RWPE1 (cell line): ENCODE measurements around the gene CD300LD.

Source experiments
- CTCF ChIA-PET: fragments of 350-600 bp; sonication (Branson Sonifier 250); formaldehyde crosslinking; extraction: SDS; loops from one replicate; lab custom pipeline; 2021; lab: Yijun Ruan, JAX
- POLR2A ChIA-PET: fragments of 400-600 bp; formaldehyde crosslinking; extraction: SDS; loops from one replicate; lab custom pipeline; 2020; ENCODE audit warnings: antibody characterized with exemption; ENCODE audit not compliant: low non-redundant PET; lab: Yijun Ruan, JAX
- DNase-seq: peaks from one replicate; pipeline ENCODE4 v3.0.0; 2012; ENCODE audit warnings: low spot score
- H3K27ac ChIP-seq: fragments of 450-650 bp; 2 replicates; pipeline ENCODE4 v1.5.1; 2017
- TF ChIP-seq, protein P1 (sequence below): fragments of 450-650 bp; conservative IDR thresholded peaks from 2 replicates; pipeline ENCODE4 v1.5.1; 2017; ENCODE audit warnings: low read depth, mild to moderate bottlenecking

The CD300LD gene

DNA sequence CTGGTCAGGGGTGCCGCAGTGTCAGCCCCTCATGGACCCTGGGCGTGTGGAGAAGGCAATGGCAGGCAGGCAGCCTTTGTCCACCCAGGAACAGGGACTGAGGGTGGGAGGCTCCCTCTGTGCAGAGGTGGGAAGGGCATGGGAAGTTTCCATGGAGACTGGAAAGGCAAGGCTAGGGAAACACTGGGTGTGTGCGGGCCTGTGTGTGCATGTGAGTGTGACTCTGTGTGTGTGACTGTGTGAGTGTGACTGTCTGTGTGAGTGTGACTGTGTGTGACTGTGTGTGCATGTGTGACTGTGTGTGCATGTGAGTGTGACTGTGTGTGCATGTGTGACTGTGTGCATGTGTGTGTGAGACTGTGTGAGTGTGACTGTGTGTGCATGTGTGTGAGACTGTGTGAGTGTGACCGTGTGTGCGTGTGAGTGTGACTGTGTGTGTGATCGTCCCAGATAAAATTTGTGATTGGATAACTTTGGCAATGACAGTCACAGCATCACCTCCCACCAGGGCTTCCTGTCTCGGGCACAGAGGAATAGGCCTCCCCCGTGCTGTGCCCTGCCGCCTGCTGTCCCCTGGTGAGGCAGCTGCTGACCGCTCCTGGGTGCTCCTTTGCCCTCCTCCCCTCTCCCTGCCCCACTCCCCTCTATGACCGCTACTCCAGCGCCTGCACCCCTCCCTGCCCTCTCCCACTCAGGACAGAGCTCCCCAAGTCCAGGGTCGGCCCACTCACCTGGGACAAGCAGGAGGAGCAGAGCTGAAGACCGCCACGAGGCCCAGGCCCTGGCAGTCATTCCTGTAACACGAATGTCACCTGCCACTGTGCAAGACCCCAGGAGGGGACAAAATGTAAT, 46.9 kb downstream of the CD300LD start:
- ChIA-PET CTCF (interaction anchor here (1.2 kb wide), 1 partner anchor 21 kb away, joined by 6 read pairs; no protein-coding TSS in a partner anchor), POLR2A (no interaction called here)
- DNase-seq = no peak
- H3K27ac ChIP-seq = no peak overlapping the region
- TF ChIP-seq, protein P1, sequence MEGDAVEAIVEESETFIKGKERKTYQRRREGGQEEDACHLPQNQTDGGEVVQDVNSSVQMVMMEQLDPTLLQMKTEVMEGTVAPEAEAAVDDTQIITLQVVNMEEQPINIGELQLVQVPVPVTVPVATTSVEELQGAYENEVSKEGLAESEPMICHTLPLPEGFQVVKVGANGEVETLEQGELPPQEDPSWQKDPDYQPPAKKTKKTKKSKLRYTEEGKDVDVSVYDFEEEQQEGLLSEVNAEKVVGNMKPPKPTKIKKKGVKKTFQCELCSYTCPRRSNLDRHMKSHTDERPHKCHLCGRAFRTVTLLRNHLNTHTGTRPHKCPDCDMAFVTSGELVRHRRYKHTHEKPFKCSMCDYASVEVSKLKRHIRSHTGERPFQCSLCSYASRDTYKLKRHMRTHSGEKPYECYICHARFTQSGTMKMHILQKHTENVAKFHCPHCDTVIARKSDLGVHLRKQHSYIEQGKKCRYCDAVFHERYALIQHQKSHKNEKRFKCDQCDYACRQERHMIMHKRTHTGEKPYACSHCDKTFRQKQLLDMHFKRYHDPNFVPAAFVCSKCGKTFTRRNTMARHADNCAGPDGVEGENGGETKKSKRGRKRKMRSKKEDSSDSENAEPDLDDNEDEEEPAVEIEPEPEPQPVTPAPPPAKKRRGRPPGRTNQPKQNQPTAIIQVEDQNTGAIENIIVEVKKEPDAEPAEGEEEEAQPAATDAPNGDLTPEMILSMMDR = no peak

DNA sequence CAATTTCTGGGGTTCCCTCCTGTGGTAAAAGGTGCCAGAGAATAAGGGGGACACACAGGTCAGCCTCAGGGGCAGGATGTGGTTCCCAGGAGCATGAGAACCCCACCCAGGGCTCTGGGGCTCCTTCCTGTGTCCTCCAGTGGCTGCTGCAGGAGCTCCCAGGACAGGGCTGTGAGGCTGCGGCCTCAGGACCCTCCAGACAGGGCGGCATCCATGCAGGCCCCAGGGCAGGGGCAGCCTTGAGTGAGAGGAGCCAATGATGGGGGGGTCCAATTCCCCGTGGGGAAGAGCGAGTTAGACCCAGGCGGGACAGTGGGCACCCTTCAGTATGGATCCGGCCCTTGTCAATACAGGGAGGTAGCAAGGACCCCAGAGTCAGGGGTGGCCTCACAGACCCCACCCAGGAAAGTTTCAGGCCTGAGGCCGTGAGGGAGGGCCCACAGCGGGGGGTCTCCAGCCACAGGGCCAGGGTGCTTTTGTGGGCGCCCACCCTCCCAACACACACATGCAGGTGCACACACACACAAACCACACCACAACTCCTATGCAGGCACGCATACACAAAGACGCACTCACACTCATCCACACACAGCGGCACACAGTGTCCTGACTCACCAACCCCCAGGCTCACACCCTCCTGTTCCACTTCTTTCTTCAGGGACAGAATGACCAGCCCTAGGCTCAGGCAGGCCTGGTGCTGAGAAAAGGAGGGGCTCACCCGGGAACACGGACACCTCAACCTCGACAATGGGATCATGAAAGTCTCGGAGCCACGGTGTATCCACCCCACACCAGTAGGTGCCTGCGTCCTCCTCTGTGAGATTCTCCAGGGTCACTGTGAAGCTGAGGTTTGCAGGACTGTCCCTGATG, 48.0 kb downstream of the CD300LD start:
- POLR2A ChIA-PET = no interaction called here
- CTCF ChIA-PET = no interaction called here

DNA sequence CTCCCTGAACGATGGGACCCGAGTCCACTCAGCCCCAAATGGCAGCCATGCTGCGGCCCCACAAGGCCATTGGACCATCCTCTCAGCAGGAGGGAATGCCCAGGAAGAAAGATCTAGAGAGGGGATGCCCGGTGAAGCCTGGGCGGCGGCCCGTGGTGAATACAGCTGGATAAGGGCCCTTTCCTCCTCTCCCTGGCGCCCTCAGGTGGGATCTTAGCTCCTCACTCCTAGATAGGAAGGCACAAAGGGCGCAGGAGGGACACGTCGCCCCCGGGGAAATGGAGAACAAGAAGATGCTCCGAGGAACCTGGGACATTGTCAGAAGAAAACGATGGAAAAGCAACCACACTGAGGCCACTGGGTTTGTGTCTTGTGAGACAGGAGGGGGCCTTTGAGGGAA, 48.7 kb downstream of the CD300LD start:
- no peak overlapping the region for H3K27ac ChIP-seq
- TF ChIP-seq, protein P1 = no peak
- no peak for DNase-seq
- ChIA-PET POLR2A (no interaction called here), CTCF (no interaction called here)

More for the DNA sequence above, 48.0 kb downstream of the CD300LD start:
- DNase-seq = no peak
- no peak overlapping the region for H3K27ac ChIP-seq
- TF ChIP-seq, protein P1 = no peak

DNA sequence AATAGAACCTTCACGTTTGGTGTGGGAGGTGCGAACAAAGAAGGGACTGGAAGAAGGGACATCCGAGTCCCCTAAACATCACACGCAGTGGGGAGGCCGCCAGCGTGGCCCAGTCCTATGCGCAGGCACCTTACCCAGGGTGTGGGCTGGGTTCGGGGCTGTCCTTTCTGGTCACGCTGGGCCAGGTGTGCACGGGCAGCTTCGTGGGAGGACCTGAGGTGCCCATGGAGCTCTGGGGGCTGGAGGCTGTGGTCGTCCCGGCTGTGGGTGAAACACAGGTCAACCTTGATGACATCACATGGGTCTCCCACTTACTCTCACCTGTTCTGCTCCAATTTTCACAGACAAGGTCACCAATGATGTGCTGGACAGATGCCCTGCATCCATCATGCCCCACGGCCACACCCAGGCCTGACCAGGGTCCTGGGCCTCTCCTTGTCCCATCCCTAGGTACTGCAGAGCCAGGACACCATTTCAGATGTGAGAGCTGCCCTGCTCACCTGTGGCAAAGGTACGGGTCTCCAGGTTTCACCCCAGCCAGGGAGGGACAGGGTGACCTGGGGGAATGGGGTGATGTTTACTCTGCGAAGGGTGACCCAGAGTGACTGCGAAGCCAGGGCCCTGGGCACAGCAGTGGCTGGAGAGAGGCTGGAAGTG, 49.2 kb downstream of the CD300LD start:
- TF ChIP-seq, protein P1 = no peak
- ChIA-PET CTCF (no interaction called here), POLR2A (no interaction called here)
- H3K27ac ChIP-seq = no peak overlapping the region
- DNase-seq = no peak

DNA sequence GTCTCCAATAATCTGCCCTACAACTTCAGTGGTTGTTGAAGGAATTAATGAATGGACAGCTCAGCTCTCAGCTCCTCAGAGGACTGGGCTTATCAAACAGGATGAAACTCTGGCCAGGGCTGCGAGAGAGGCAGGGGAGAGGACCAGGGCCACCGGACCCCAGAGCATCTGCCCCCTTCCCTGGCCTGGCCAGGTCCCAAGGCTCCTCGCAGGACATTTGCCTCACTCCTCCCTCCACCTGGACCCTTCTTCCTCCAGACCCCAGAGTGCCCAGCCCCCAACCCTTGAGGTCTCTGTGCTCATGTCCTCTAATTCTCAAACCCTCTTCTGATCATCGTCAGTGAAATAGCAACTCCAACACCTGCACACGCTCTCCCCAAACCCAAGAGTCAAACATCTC, 49.9 kb downstream of the CD300LD start:
- ChIA-PET POLR2A (no interaction called here), CTCF (no interaction called here)
- no peak for DNase-seq
- no peak overlapping the region for H3K27ac ChIP-seq
- TF ChIP-seq, protein P1 = no peak
